Suprapubic skin (tissue), 4 donors: ENCODE measurements around the gene VWF. TPM values are rescaled to one million over a fixed set of nuclear protein-coding genes. Genes with fewer than 3 reads are reported as not detected.

Source experiments
- DNase-seq, 2 donors: peaks; one replicate each; pipeline ENCODE4 v3.0.0-alpha.2; 2019; ENCODE audit warnings: low spot score in 2 of 2
- H3K27ac ChIP-seq: fragments of 200-600 bp; sonication (generic); one replicate; pipeline ENCODE4 v1.5.1; 2019
- H3K27me3 ChIP-seq: fragments of 200-600 bp; sonication (generic); one replicate; pipeline ENCODE4 v1.5.1; 2019
- H3K36me3 ChIP-seq: fragments of 200-600 bp; sonication (generic); one replicate; pipeline ENCODE4 v1.5.1; 2019
- H3K4me1 ChIP-seq: fragments of 200-600 bp; sonication (generic); one replicate; pipeline ENCODE4 v1.5.1; 2019
- H3K4me3 ChIP-seq: fragments of 200-600 bp; sonication (generic); one replicate; pipeline ENCODE4 v1.5.1; 2019; ENCODE audit warnings: mild to moderate bottlenecking
- H3K9me3 ChIP-seq: fragments of 200-600 bp; sonication (generic); one replicate; pipeline ENCODE4 v1.5.1; 2019
- CTCF ChIP-seq, 2 donors: fragments of 200-600 bp in 1 of 2; fragments of 450-650 bp in 1 of 2; sonication (generic) in 1 of 2; IDR thresholded peaks; one replicate each; pipeline ENCODE4 v1.5.1; 2016 to 2019; ENCODE audit warnings: antibody characterized with exemption in 2 of 2, mild to moderate bottlenecking in 1 of 2, moderate library complexity in 1 of 2
- EP300 ChIP-seq: sonication (generic); formaldehyde crosslinking; IDR thresholded peaks from one replicate; pipeline ENCODE4 v1.6.1; 2017; ENCODE audit warnings: antibody characterized with exemption
- POLR2A ChIP-seq, 2 donors: fragments of 450-650 bp; IDR thresholded peaks; one replicate each; pipeline ENCODE4 v1.6.1; 2017; ENCODE audit warnings: antibody characterized with exemption in 2 of 2, mild to moderate bottlenecking in 2 of 2, moderate library complexity in 2 of 2
- POLR2AphosphoS5 ChIP-seq, 3 donors: sonication (generic); formaldehyde crosslinking; IDR thresholded peaks; one replicate each; pipeline ENCODE4 v1.6.1; 2017; ENCODE audit warnings: antibody characterized with exemption in 3 of 3
- WGBS: methylation state at CpG from one replicate; pipeline ENCODE4 v1.1.5; 2018; 5-methylcytosine and 5-hydroxymethylcytosine counted together
- total RNA-seq, 4 donors: library from RNA; depleted of rRNA; stranded (reverse); fragments of >200 nt; gene quantifications; one replicate each; pipeline ENCODE4 v1.1.0, GENCODE V29; 2016

Gene VWF
- total RNA-seq, 4 donors from 2014 or later: 35.5 to 91.7 (median 61.7) TPM

GRCh38 chr12:5984873-5985272 is 139.6 kb downstream of the VWF start:
- Histone ChIP-seq H3K27ac (no peak overlapping the region), H3K36me3 (no peaks in the 10 kb centered on the region), H3K9me3 (no peaks in the 10 kb centered on the region), H3K27me3 (no peaks in the 10 kb centered on the region), H3K4me1 (no peaks in the 10 kb centered on the region), H3K4me3 (no peak overlapping the region)
- TF ChIP-seq POLR2AphosphoS5 (IDR thresholded peaks at IDR 0.05) (no peak), POLR2A (IDR thresholded peaks at IDR 0.05) (no peak), CTCF (IDR thresholded peaks at IDR 0.05) (no peak), EP300 (no peak)
- whole genome bisulfite sequencing: 63% methylated on average over 7 of the region's 9 CpGs
- no peak for DNase-seq

DNA sequence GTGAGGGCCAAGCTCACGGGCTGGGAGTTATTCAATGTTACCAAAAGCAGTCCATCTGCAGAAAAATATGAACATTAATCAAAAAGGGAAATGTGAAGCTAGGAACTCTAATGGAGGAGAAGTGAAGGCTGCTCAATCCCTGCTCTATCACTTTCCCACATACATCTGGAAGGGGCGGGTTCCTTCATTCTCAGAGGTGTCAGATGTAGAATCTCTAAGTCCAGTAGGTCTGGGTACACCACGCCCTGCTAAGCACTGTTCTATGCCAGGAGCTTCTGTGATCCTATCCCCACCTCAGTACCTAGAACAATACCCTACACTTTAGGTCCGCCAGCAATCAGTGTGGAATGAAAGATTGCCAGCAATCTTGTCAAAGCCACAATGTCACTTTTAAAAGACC is 142.4 kb downstream of the VWF start:
- H3K27ac ChIP-seq: no peak overlapping the region
- TF ChIP-seq EP300 (no peak), POLR2A (IDR thresholded peaks at IDR 0.05) (no peak), CTCF (IDR thresholded peaks at IDR 0.05) (no peak), POLR2AphosphoS5 (IDR thresholded peaks at IDR 0.05) (no peak)
- no peaks in the 10 kb centered on the region for H3K36me3 ChIP-seq
- no peak overlapping the region for H3K4me3 ChIP-seq
- H3K4me1 ChIP-seq: no peaks in the 10 kb centered on the region
- DNase-seq: no peak
- H3K9me3 ChIP-seq: no peaks in the 10 kb centered on the region
- no peaks in the 10 kb centered on the region for H3K27me3 ChIP-seq
- 82% methylated on average over 4 of the region's 4 CpGs for WGBS

DNA sequence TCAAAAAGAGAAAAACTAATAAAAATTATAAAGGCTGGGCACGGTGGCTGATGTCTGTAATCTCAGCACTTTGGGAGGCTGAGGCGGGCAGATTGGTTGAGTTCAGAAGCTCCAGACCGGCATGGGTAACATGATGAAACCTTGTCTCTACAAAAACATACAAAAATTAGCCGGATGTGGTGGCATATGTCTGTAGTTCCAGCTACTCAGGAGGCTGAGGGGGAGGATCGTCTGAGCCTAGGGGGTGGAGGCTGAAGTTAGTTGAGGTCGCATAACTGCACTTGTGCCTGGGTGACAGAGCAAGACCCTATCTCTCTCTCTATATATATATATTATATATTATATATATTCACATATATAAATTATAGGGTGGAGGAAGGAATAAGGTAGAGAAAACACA is 146.9 kb downstream of the VWF start:
- Histone ChIP-seq H3K36me3 (no peaks in the 10 kb centered on the region), H3K27me3 (no peaks in the 10 kb centered on the region), H3K27ac (no peak overlapping the region), H3K9me3 (no peaks in the 10 kb centered on the region), H3K4me1 (no peaks in the 10 kb centered on the region), H3K4me3 (no peak overlapping the region)
- DNase-seq: no peak
- 87% methylated on average over 6 of the region's 6 CpGs for WGBS
- TF ChIP-seq CTCF (IDR thresholded peaks at IDR 0.05) (no peak), EP300 (no peak), POLR2A (IDR thresholded peaks at IDR 0.05) (no peak), POLR2AphosphoS5 (IDR thresholded peaks at IDR 0.05) (no peak)

DNA sequence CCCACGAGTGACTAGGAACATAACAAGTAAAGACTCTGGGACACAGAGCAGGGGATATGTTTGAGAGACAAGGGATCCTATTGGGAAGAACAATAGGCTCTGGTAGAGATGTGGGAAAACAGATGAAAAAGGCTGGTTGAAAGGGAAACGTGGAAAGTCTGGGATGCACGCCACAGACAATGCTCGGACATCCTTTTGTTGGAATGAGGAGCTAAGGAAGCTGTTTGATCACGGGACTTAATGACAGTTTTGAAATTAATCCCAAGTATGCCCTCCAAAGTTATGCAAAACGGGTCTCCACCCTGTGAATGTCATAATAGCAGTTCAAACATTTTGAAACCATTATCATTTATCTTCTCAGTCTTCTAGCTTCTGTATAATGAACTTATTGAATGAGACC is 147.8 kb downstream of the VWF start:
- Histone ChIP-seq H3K27me3 (no peaks in the 10 kb centered on the region), H3K36me3 (no peaks in the 10 kb centered on the region), H3K4me1 (no peaks in the 10 kb centered on the region), H3K27ac (no peak overlapping the region), H3K4me3 (no peak overlapping the region), H3K9me3 (no peaks in the 10 kb centered on the region)
- no peak for DNase-seq
- TF ChIP-seq POLR2A (IDR thresholded peaks at IDR 0.05): no peak
- TF ChIP-seq CTCF (IDR thresholded peaks at IDR 0.05): no peak
- TF ChIP-seq EP300: no peak
- TF ChIP-seq POLR2AphosphoS5 (IDR thresholded peaks at IDR 0.05): no peak
- 41% methylated on average over 6 of the region's 6 CpGs for WGBS

DNA sequence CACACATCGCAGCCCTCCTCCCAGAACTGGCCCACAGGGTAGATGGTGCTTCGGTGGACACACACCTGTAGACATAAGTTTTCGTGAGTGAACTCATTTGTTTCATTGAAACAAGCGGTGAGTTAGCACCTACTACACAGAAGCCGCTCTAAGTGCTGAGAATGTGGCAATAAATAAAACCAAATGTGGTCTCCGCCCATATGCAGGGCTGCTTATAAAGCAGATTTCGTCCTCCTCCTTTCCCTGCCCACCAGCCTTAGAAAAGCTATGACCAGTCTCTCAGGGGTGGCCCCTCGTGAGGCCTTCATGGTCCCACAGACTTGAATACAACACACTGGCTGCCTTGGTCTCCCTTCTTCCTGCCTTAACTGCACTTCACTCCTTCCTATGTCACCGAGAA is 148.3 kb downstream of the VWF start:
- Histone ChIP-seq H3K36me3 (no peaks in the 10 kb centered on the region), H3K27ac (no peak overlapping the region), H3K4me1 (no peaks in the 10 kb centered on the region), H3K27me3 (no peaks in the 10 kb centered on the region), H3K4me3 (no peak overlapping the region), H3K9me3 (no peaks in the 10 kb centered on the region)
- DNase-seq: no peak
- WGBS: 84% methylated on average over 8 of the region's 9 CpGs
- TF ChIP-seq POLR2AphosphoS5 (IDR thresholded peaks at IDR 0.05) (no peak), CTCF (IDR thresholded peaks at IDR 0.05) (no peak), POLR2A (IDR thresholded peaks at IDR 0.05) (no peak), EP300 (no peak)
